Measurements from ENCODE around the gene TRIP4.
"Not testable (repeated sequence)": the region's sequence is repeated elsewhere in the genome, so short reads cannot be mapped to it uniquely, and the experiment has no call there.

The TRIP4 gene

GRCh38 chr15:64381000-64381751, 6.5 kb upstream of the TRIP4 start, which contains the start of gene PCLAF:
Gene PCLAF, minus strand, starts transcription at chr15:64381441. Its CDS starts 70 bp downstream, at chr15:64381371.
- peak; percentile 98 for DNase-seq

GRCh38 chr15:64383760-64384159, 3.9 kb upstream of the TRIP4 start:
- DNase-seq = no peak

GRCh38 chr15:64386291-64386690, 1.3 kb upstream of the TRIP4 start:
- no peak for DNase-seq

- DNase-seq = no peak
These were observed 1.4 kb downstream of the TRIP4 start for GRCh38 chr15:64389036-64389435.

GRCh38 chr15:64392471-64392870, 4.8 kb downstream of the TRIP4 start:
- not testable (repeated sequence) for DNase-seq

GRCh38 chr15:64396789-64397188, 9.2 kb downstream of the TRIP4 start:
- DNase-seq = no peak

GRCh38 chr15:64398575-64398974, 10.9 kb downstream of the TRIP4 start:
- DNase-seq = no peak

GRCh38 chr15:64400583-64400982, 12.9 kb downstream of the TRIP4 start:
- no peak for DNase-seq

GRCh38 chr15:64412216-64412615, 24.6 kb downstream of the TRIP4 start:
- DNase-seq = no peak

GRCh38 chr15:64422697-64423096, 35.1 kb downstream of the TRIP4 start:
- DNase-seq = no peak

GRCh38 chr15:64423970-64424369, 36.3 kb downstream of the TRIP4 start:
- no peak for DNase-seq

GRCh38 chr15:64425221-64425620, 37.6 kb downstream of the TRIP4 start:
- no peak for DNase-seq

- DNase-seq = no peak
These were observed 39.3 kb downstream of the TRIP4 start for GRCh38 chr15:64426845-64427465.

- no peak for DNase-seq
These were observed 41.8 kb downstream of the TRIP4 start for GRCh38 chr15:64429448-64429847.

GRCh38 chr15:64430000-64430735, 42.5 kb downstream of the TRIP4 start:
- peak; percentile 20 for DNase-seq

GRCh38 chr15:64437982-64438381, 50.3 kb downstream of the TRIP4 start:
- no peak for DNase-seq

- no peak for DNase-seq
These were observed 51.2 kb downstream of the TRIP4 start for GRCh38 chr15:64438653-64439447.

GRCh38 chr15:64441852-64442251, 54.2 kb downstream of the TRIP4 start:
- no peak for DNase-seq

GRCh38 chr15:64443016-64443415, 55.4 kb downstream of the TRIP4 start:
- DNase-seq = no peak

GRCh38 chr15:64443747-64444621, 56.3 kb downstream of the TRIP4 start:
- no peak for DNase-seq

GRCh38 chr15:64444836-64445235, 57.2 kb downstream of the TRIP4 start:
- no peak for DNase-seq
